Measurements from ENCODE around the gene EML3. TPM values are rescaled to one million over a fixed set of nuclear protein-coding genes. Genes with fewer than 3 reads are reported as not detected.

The EML3 gene
- total and polyA plus RNA-seq, 2 of the 8 experiments (the other 6 are each of a cell fraction or from before 2014, with no cell fraction given) = 19.2 to 29.9 TPM

- Histone ChIP-seq H2AK5ac (ENCODE audit: low read depth, low read length) (no peak overlapping the region), H3K23ac (ENCODE audit: insufficient read length) (no peak overlapping the region), H2BK20ac (ENCODE audit: low read length) (no peak overlapping the region), H2BK5ac (ENCODE audit: low read depth, low read length) (peak overlapping the region; percentile 52; the same call in 1 of the 2 replicates), H3K27me3 (replicated peaks in 1 of 4; ENCODE audit: control insufficient read depth in 3 of 4, extremely low read depth in 1 of 4, insufficient read depth in 3 of 4, low read length in 3 of 4) (peaks cover 0 to 3% (median 2%) of the 10 kb centered on the region in 4 experiments; a peak in 1 of 7 replicates), H3K18ac (ENCODE audit: extremely low read depth, low read length) (no peak overlapping the region), H3K9ac (replicated peaks in 1 of 4; ENCODE audit: extremely low read depth in 1 of 4, low read depth in 3 of 4, low read length in 3 of 4) (no peak overlapping the region), H3K4me3 (ENCODE audit: extremely low read depth in 1 of 4, insufficient read depth in 2 of 4, low read depth in 3 of 4, low read length in 4 of 4) (peak overlapping the region in 3 of 4 experiments; percentile 2 to 73 (median 25); a peak in 4 of 8 replicates), H2BK120ac (replicated peaks; ENCODE audit: low read depth, low read length) (no peak overlapping the region), H4K5ac (ENCODE audit: insufficient read length, low read depth, low read length) (no peak overlapping the region), H4K20me1 (replicated peaks in 1 of 2; ENCODE audit: control insufficient read depth in 1 of 2, insufficient read depth in 2 of 2, low read length in 2 of 2) (no peaks in the 10 kb centered on the region), H2AFZ (ENCODE audit: low read length) (no peak overlapping the region), H3K4me2 (ENCODE audit: insufficient read depth in 1 of 2, low read depth in 2 of 2, low read length in 2 of 2) (peak overlapping the region in 1 of 2 experiments; percentile 64; a peak in 2 of 4 replicates), H4K8ac (ENCODE audit: extremely low read depth, insufficient read depth, low read length) (peak overlapping the region; percentile 4; the same call in 1 of the 2 replicates), H3K79me1 (ENCODE audit: low read depth, low read length) (no peaks in the 10 kb centered on the region), H3K4ac (replicated peaks; ENCODE audit: insufficient read length, low read depth, low read length) (no peak overlapping the region), H2BK15ac (ENCODE audit: low read length) (0 out of 2 replicates have a peak overlapping the region, but pooled peaks have one; percentile 88), H3K36me3 (ENCODE audit: control insufficient read depth in 2 of 4, insufficient read depth in 4 of 4, low read length in 3 of 4) (no peaks in the 10 kb centered on the region; a peak in 1 of 8 replicates), H3K9me3 (ENCODE audit: insufficient read depth in 2 of 2, low read depth in 1 of 2, low read length in 1 of 2) (no peaks in the 10 kb centered on the region), H4K91ac (replicated peaks; ENCODE audit: insufficient read length, low read length) (peak overlapping the region; percentile 34), H3K14ac (ENCODE audit: insufficient read length) (no peak overlapping the region), H3K79me2 (ENCODE audit: control insufficient read depth in 1 of 2, insufficient read depth in 2 of 2, low read length in 2 of 2) (no peaks in the 10 kb centered on the region), H3K23me2 (ENCODE audit: low read depth, low read length) (peaks cover 9% of the 10 kb centered on the region; the same call in 1 of the 2 replicates), H3K56ac (replicated peaks; ENCODE audit: insufficient read length, low read depth, low read length) (no peak overlapping the region), H3K4me1 (replicated peaks in 1 of 4; ENCODE audit: control insufficient read depth in 3 of 4, insufficient read depth in 4 of 4, low read length in 3 of 4) (peaks cover 0 to 19% (median 12%) of the 10 kb centered on the region in 4 experiments; a peak in 6 of 7 replicates), H2BK12ac (ENCODE audit: low read depth, low read length) (0 out of 2 replicates have a peak overlapping the region, but pooled peaks have one; percentile 39), H3K27ac (ENCODE audit: low read depth, low read length) (no peak overlapping the region)
- POLR2A ChIA-PET (ENCODE audit: partially characterized antibody) = interaction anchor here (0.9 to 15.8 kb wide), 9 partner anchors 9 to 93 kb away, joined by 3 to 235 read pairs (median 5); partner anchors contain the start of genes B3GAT3, BSCL2, C11orf98 and CSKMT
- FAIRE-seq = no peak
- no peak for DNase-seq (ENCODE audit: low read depth in 1 of 2, low spot score in 2 of 2)
- CTCF ChIA-PET (ENCODE audit: partially characterized antibody) = interaction anchor here (0.8 to 1.8 kb wide), 6 partner anchors 8 to 187 kb away, joined by 3 to 10 read pairs (median 4); partner anchors contain the start of genes B3GAT3 and MTA2
- WGBS, 2 experiments (ENCODE audit: extremely low coverage in 1 of 2, insufficient coverage in 1 of 2, insufficient read length in 1 of 2, insufficient replicate concordance in 2 of 2, low coverage in 1 of 2, low lambda C conversion rate in 2 of 2, missing lambda C conversion rate in 1 of 2) = 84% methylated on average over 12 of the region's 15 CpGs; no CpG with 5 or more reads in 1 of the 2 experiments
- TF ChIP-seq BCL11A (IDR thresholded peaks at IDR 0.05; ENCODE audit: low read depth in 2 of 2, low read length in 2 of 2) (no peak), EP300 (IDR thresholded peaks at IDR 0.05; ENCODE audit: borderline replicate concordance in 1 of 2, low read depth in 2 of 2, low read length in 2 of 2) (no peak), CHD1 (IDR thresholded peaks at IDR 0.05; ENCODE audit: low read depth, low read length) (no peak), RNF2 (IDR thresholded peaks at IDR 0.05; ENCODE audit: borderline replicate concordance, low read depth, low read length, missing control alignments, poor library complexity, severe bottlenecking) (no peak), SIX5 (IDR thresholded peaks at IDR 0.05; ENCODE audit: low read depth, low read length) (no peak), TEAD4 (IDR thresholded peaks at IDR 0.05; ENCODE audit: low read depth, low read length) (no peak), KDM5A (IDR thresholded peaks at IDR 0.05; ENCODE audit: low read length) (no peak), SUZ12 (IDR thresholded peaks at IDR 0.05; ENCODE audit: low read length) (no peak), KDM4A (IDR thresholded peaks at IDR 0.05; ENCODE audit: low read depth, low read length, severe bottlenecking) (no peak), RFX5 (IDR thresholded peaks at IDR 0.05; ENCODE audit: borderline replicate concordance, low read depth, low read length) (no peak), RBBP5 (IDR thresholded peaks at IDR 0.05; ENCODE audit: borderline replicate concordance, low read depth, low read length) (no peak), FOSL1 (IDR thresholded peaks at IDR 0.05; ENCODE audit: insufficient read depth, low read depth, low read length) (no peak)
Measured at GRCh38 chr11:62613291-62613778, 760 bp upstream of the EML3 start.
